A673 (cell line): ENCODE results near the gene MIEF2. TPM values are rescaled to one million over a fixed set of nuclear protein-coding genes. Genes with fewer than 3 reads are reported as not detected.
A peak's percentile ranks its signal among the peaks of the same experiment; 100 is the strongest.
"Not testable (repeated sequence)": the region's sequence is repeated elsewhere in the genome, so short reads cannot be mapped to it uniquely, and the experiment has no call there.

Experiments
- Bru-seq: library from RNA; stranded (reverse); fragments of 400-500 nt; gene quantifications from one replicate; lab custom pipeline; 2021; lab: Mats Ljungman, UMichigan
- BruChase-seq, 2 experiments: library from RNA; stranded (reverse); fragments of 400-500 nt; gene quantifications; one replicate each; lab custom pipeline; 2021; lab: Mats Ljungman, UMichigan
- BruUV-seq: library from RNA; stranded (reverse); fragments of 400-500 nt; replicated peaks from 2 replicates; lab custom pipeline; 2021; lab: Mats Ljungman, UMichigan
- CTCF ChIA-PET: fragments of 300-600 bp; sonication (Branson Sonifier 250); formaldehyde crosslinking; loops from one replicate; lab custom pipeline; 2022; ENCODE audit warnings: antibody characterized with exemption; lab: Charles Lee
- POLR2A ChIA-PET: fragments of 300-600 bp; sonication (Branson Sonifier 250); formaldehyde crosslinking; loops from one replicate; lab custom pipeline; 2022; ENCODE audit warnings: antibody characterized with exemption; ENCODE audit not compliant: low non-redundant PET; lab: Charles Lee
- DNase-seq: peaks from one replicate; pipeline ENCODE4 v3.0.0-alpha.2; 2015; ENCODE audit warnings: low spot score
- H3K27ac ChIP-seq: fragments of 200-600 bp; sonication (generic); 2 replicates; pipeline ENCODE4 v1.5.1; 2016; ENCODE audit warnings: mixed run types, low read depth, mild to moderate bottlenecking, mixed read lengths, antibody characterized with exemption, low read length; ENCODE audit not compliant: poor library complexity, severe bottlenecking
- H3K27me3 ChIP-seq: fragments of 200-600 bp; sonication (generic); replicated peaks from 2 replicates; pipeline ENCODE4 v1.6.1; 2017; ENCODE audit warnings: mixed run types, low read depth, mild to moderate bottlenecking, mixed read lengths, antibody characterized with exemption, low read length; ENCODE audit not compliant: insufficient read depth, poor library complexity
- H3K36me3 ChIP-seq: fragments of 200-600 bp; sonication (generic); 2 replicates; pipeline ENCODE4 v1.6.1; 2016; ENCODE audit warnings: mixed run types, mild to moderate bottlenecking, mixed read lengths, antibody characterized with exemption, low read length; ENCODE audit not compliant: insufficient read depth, poor library complexity, severe bottlenecking
- H3K4me1 ChIP-seq: fragments of 200-600 bp; sonication (generic); 2 replicates; pipeline ENCODE4 v1.6.1; 2017; ENCODE audit warnings: mixed run types, mild to moderate bottlenecking, mixed read lengths, antibody characterized with exemption, low read length; ENCODE audit not compliant: insufficient read depth, poor library complexity, severe bottlenecking
- H3K4me3 ChIP-seq: fragments of 200-600 bp; sonication (generic); 2 replicates; pipeline ENCODE4 v1.5.1; 2016; ENCODE audit warnings: low read depth, mixed run types, mild to moderate bottlenecking, mixed read lengths, low read length; ENCODE audit not compliant: poor library complexity, severe bottlenecking
- H3K9me3 ChIP-seq: fragments of 200-600 bp; sonication (generic); 2 replicates; pipeline ENCODE4 v1.6.1; 2016; ENCODE audit warnings: mixed run types, low read depth, mild to moderate bottlenecking, mixed read lengths, antibody characterized with exemption, low read length; ENCODE audit not compliant: poor library complexity, severe bottlenecking
- EZH2 ChIP-seq: fragments of 200-600 bp; sonication (generic); IDR thresholded peaks from 2 replicates; pipeline ENCODE4 v1.6.1; 2017; ENCODE audit warnings: borderline replicate concordance, low read depth, mild to moderate bottlenecking, mixed read lengths, antibody characterized with exemption, low read length; ENCODE audit not compliant: poor library complexity, severe bottlenecking
- intact Hi-C: fragments of 100-400 bp; cut with micrococcal nuclease; formaldehyde crosslinking; loops from one replicate; pipeline ENCODE4 v1.10.0; 2022; ENCODE audit not compliant: unreplicated experiment
- long read RNA-seq: library from polyadenylated mRNA; stranded (forward); transcript quantifications from one replicate; pipeline ENCODE4 v2.0.0, GENCODE V29; 2022
- total RNA-seq: library from RNA; stranded (reverse); gene quantifications from 2 replicates; pipeline ENCODE4 v1.2.3, GENCODE V29; 2021
- TF ChIP-seq, protein P1 (sequence below): fragments of 300-800, 200-600 bp; sonication (generic); conservative IDR thresholded peaks from 2 replicates; pipeline ENCODE4 v1.5.1; 2017; ENCODE audit warnings: low read depth, mild to moderate bottlenecking, antibody characterized with exemption, low read length, moderate library complexity, mixed read lengths

The MIEF2 gene
- total RNA-seq (8.1 and 10.4 TPM in 2 replicates), Bru-seq, nascent RNA (percentile 37 among the genes with signal in this experiment), BruChase-seq, experiment 1, labeled RNA remaining after a 2-hour chase (percentile 49 among the genes with signal in this experiment), BruChase-seq, experiment 2, labeled RNA remaining after a 6-hour chase (percentile 39 among the genes with signal in this experiment)
- long read RNA-seq, transcript MIEF2-201 (4 exons, 3,364 nt) = major isoform, 9 of 17 reads
- long read RNA-seq, partial matches to known transcripts = 0 of 17 reads
- long read RNA-seq, other reads (novel, unspliced or antisense) = 4 of 17 reads

GRCh38 chr17:18260332-18261145 is at the start of gene MIEF2:
TSS of gene MIEF2 (plus strand) at chr17:18260662. CDS start at chr17:18262721, 2,059 bp downstream.
- Histone ChIP-seq H3K4me1 (peaks cover 4% of the 10 kb centered on the region), H3K9me3 (no peaks in the 10 kb centered on the region), H3K36me3 (peaks cover 20% of the 10 kb centered on the region), H3K27ac (peak within 1 kb of the TSS; percentile 81), H3K27me3 (no peaks in the 10 kb centered on the region), H3K4me3 (peak within 1 kb of the TSS; percentile 62)
- intact Hi-C loops = no loop called here
- TSS peak; percentile 44 for BruUV-seq
- POLR2A ChIA-PET = no interaction called here
- peak; percentile 96 for DNase-seq
- CTCF ChIA-PET = no interaction called here
- TF ChIP-seq, protein P1, sequence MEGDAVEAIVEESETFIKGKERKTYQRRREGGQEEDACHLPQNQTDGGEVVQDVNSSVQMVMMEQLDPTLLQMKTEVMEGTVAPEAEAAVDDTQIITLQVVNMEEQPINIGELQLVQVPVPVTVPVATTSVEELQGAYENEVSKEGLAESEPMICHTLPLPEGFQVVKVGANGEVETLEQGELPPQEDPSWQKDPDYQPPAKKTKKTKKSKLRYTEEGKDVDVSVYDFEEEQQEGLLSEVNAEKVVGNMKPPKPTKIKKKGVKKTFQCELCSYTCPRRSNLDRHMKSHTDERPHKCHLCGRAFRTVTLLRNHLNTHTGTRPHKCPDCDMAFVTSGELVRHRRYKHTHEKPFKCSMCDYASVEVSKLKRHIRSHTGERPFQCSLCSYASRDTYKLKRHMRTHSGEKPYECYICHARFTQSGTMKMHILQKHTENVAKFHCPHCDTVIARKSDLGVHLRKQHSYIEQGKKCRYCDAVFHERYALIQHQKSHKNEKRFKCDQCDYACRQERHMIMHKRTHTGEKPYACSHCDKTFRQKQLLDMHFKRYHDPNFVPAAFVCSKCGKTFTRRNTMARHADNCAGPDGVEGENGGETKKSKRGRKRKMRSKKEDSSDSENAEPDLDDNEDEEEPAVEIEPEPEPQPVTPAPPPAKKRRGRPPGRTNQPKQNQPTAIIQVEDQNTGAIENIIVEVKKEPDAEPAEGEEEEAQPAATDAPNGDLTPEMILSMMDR = no peak
- no peak for TF ChIP-seq EZH2

DNA sequence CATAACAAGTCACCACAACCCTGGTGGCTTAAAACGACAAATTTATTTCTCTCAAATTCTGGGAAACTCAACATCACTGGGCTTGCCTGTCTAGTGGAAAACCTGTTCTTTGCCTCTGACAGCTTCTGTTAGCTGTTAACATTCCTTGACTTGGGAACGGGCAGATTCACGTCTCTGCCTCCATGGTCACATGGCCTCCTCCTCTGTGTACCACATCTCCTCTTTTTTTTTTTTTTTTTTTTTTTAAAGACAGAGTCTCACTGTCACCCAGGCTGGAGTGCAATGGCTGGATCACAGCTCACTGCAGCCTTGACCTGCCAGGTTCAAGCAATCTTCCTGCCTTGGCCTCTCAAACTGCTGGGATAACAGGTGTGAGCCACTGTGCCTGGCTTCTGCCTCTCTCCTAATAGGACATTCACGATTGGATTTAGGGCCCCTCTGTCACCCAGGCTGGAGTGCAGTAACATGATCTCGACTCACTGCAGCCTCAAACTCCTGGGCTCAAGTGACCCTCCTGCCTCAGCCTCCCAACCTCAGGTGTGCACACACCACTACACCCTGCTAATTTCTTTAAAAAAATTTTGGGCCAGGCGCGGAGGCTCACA is 46.7 kb upstream of the MIEF2 start:
- Histone ChIP-seq H3K27ac (no peak overlapping the region), H3K9me3 (no peaks in the 10 kb centered on the region), H3K4me3 (no peak overlapping the region), H3K36me3 (peaks cover 17% of the 10 kb centered on the region), H3K27me3 (no peaks in the 10 kb centered on the region), H3K4me1 (no peaks in the 10 kb centered on the region)
- ChIA-PET CTCF (interaction anchor here (0.7 kb wide), 1 partner anchor 68 kb away, joined by 4 read pairs; no protein-coding TSS in a partner anchor), POLR2A (no interaction called here)
- TF ChIP-seq, protein P1 = no peak
- TF ChIP-seq EZH2 = no peak
- intact Hi-C loops = no loop called here
- no peak for DNase-seq
- no TSS peak for BruUV-seq

GRCh38 chr17:18216906-18217305 is 43.6 kb upstream of the MIEF2 start:
- POLR2A ChIA-PET = not testable (repeated sequence)
- intact Hi-C loops = loop anchor here (2.0 kb wide), 1 partner anchor 32 kb away; no protein-coding TSS in a partner anchor

More at GRCh38 chr17:18216906-18217305, 43.6 kb upstream of the MIEF2 start:
- not testable (repeated sequence) for H3K27ac ChIP-seq, H3K4me3 ChIP-seq, H3K27me3 ChIP-seq, H3K36me3 ChIP-seq, H3K9me3 ChIP-seq, DNase-seq, H3K4me1 ChIP-seq, BruUV-seq
- CTCF ChIA-PET = interaction anchor here (0.7 kb wide), 1 partner anchor 1193 kb away, joined by 7 read pairs; no protein-coding TSS in a partner anchor
